Measurements from ENCODE around the gene IPCEF1.

DNA sequence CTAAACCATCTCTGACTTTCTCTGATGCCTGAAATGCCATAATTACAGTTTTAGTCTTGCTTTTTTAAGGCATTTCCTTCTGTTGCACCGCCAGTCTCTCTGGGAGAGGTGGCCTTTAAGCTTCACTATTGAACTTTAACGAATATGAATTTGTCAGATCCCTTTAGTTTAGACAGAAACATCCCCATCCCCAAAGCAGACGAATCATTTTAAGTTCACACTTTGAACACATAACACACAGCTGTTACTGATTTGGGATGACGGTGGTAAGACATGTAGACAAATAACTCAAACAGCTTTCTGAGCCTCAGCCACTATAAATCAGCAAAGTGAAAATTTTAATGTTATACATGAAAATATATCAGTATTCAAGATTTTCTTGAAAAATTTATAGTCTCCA lies 7.2 kb upstream of the IPCEF1 start:
- no peak for TF ChIP-seq POLR2A (IDR thresholded peaks at IDR 0.05)
- TF ChIP-seq, protein P1, sequence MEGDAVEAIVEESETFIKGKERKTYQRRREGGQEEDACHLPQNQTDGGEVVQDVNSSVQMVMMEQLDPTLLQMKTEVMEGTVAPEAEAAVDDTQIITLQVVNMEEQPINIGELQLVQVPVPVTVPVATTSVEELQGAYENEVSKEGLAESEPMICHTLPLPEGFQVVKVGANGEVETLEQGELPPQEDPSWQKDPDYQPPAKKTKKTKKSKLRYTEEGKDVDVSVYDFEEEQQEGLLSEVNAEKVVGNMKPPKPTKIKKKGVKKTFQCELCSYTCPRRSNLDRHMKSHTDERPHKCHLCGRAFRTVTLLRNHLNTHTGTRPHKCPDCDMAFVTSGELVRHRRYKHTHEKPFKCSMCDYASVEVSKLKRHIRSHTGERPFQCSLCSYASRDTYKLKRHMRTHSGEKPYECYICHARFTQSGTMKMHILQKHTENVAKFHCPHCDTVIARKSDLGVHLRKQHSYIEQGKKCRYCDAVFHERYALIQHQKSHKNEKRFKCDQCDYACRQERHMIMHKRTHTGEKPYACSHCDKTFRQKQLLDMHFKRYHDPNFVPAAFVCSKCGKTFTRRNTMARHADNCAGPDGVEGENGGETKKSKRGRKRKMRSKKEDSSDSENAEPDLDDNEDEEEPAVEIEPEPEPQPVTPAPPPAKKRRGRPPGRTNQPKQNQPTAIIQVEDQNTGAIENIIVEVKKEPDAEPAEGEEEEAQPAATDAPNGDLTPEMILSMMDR (IDR thresholded peaks at IDR 0.05): no peak
